NB4 (cell line): Measurements from ENCODE around the gene CLDN15.

Source experiments
- CTCF ChIP-seq: IDR thresholded peaks from one replicate; pipeline ENCODE4 v1.5.1; 2012; ENCODE audit warnings: low read depth, low read length
- MYC ChIP-seq: IDR thresholded peaks from 2 replicates; pipeline ENCODE4 v1.6.1; 2011; ENCODE audit warnings: low read depth, low read length
- POLR2A ChIP-seq: IDR thresholded peaks from 2 replicates; pipeline ENCODE4 v1.6.1; 2011; ENCODE audit warnings: mild to moderate bottlenecking; ENCODE audit not compliant: insufficient read length; ENCODE audit errors: extremely low read depth
- TF ChIP-seq, protein P1 (sequence below): IDR thresholded peaks from 2 replicates; pipeline ENCODE4 v1.6.1; 2011; ENCODE audit warnings: low read depth, low read length

GRCh38 chr7:101285171-101285570, 47.6 kb upstream of the CLDN15 start:
- no peak for TF ChIP-seq POLR2A
- TF ChIP-seq CTCF: no peak
- TF ChIP-seq, protein P1, sequence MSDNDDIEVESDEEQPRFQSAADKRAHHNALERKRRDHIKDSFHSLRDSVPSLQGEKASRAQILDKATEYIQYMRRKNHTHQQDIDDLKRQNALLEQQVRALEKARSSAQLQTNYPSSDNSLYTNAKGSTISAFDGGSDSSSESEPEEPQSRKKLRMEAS: no peak
- TF ChIP-seq MYC: no peak
